ENCODE data around the gene DUS2. TPM values are rescaled to one million over a fixed set of nuclear protein-coding genes. Genes with fewer than 3 reads are reported as not detected.
"Not testable (repeated sequence)": the region's sequence is repeated elsewhere in the genome, so short reads cannot be mapped to it uniquely, and the experiment has no call there.

Gene DUS2
- total RNA-seq, 2 experiments from 2014 or later, result 21.1 to 25.2 TPM

GRCh38 chr16:67990018-67990386, 33.1 kb upstream of the DUS2 start:
- H3K27ac Mint-ChIP-seq, result peak overlapping the region; percentile 35
- no peaks in the 10 kb centered on the region for H3K36me3 Mint-ChIP-seq
- POLR2A ChIA-PET, result no interaction called here
- no peak for ATAC-seq (ENCODE audit: low read depth)
- H3K4me1 Mint-ChIP-seq, result peaks cover 15% of the 10 kb centered on the region
- H3K9me3 Mint-ChIP-seq, result no peaks in the 10 kb centered on the region
- no peak for DNase-seq
- no peak overlapping the region for H3K4me3 Mint-ChIP-seq
- H3K27me3 Mint-ChIP-seq, result no peaks in the 10 kb centered on the region

GRCh38 chr16:67992661-67993206, 30.4 kb upstream of the DUS2 start:
- Mint-ChIP-seq H3K9me3 (peaks cover 3% of the 10 kb centered on the region), H3K27me3 (no peaks in the 10 kb centered on the region), H3K27ac (peak overlapping the region; percentile 99), H3K4me3 (no peak overlapping the region), H3K4me1 (peaks cover 16% of the 10 kb centered on the region), H3K36me3 (peaks cover 6% of the 10 kb centered on the region)
- DNase-seq, result no peak
- ATAC-seq (ENCODE audit: low read depth), result no peak
- POLR2A ChIA-PET, result interaction anchor here (0.9 kb wide), 1 partner anchor 57 kb away, joined by 3 read pairs; no protein-coding TSS in a partner anchor

GRCh38 chr16:67993207-67994039, 29.7 kb upstream of the DUS2 start:
- POLR2A ChIA-PET, result interaction anchor here (0.8 to 1.2 kb wide), 4 partner anchors 9 to 30 kb away, joined by 3 to 7 read pairs (median 4); partner anchors contain the start of genes DDX28 and DUS2
- no peaks in the 10 kb centered on the region for H3K27me3 Mint-ChIP-seq
- peaks cover 16% of the 10 kb centered on the region for H3K4me1 Mint-ChIP-seq
- peak; percentile 92 for DNase-seq
- peak; percentile 86 for ATAC-seq (ENCODE audit: low read depth)
- peaks cover 3% of the 10 kb centered on the region for H3K9me3 Mint-ChIP-seq
- H3K27ac Mint-ChIP-seq, result peak overlapping the region; percentile 99
- peaks cover 8% of the 10 kb centered on the region for H3K36me3 Mint-ChIP-seq
- peak overlapping the region; percentile 87 for H3K4me3 Mint-ChIP-seq

GRCh38 chr16:67994040-67994408, 29.1 kb upstream of the DUS2 start:
- peak; percentile 24 for ATAC-seq (ENCODE audit: low read depth)
- Mint-ChIP-seq H3K4me3 (peak overlapping the region; percentile 87), H3K27ac (peak overlapping the region; percentile 99), H3K4me1 (peaks cover 20% of the 10 kb centered on the region)
- H3K27me3 Mint-ChIP-seq, H3K9me3 Mint-ChIP-seq, H3K36me3 Mint-ChIP-seq: not testable (repeated sequence)
- POLR2A ChIA-PET, result interaction anchor here (0.8 to 1.2 kb wide), 4 partner anchors 9 to 29 kb away, joined by 3 to 7 read pairs (median 4); partner anchors contain the start of genes DDX28 and DUS2
- peak; percentile 56 for DNase-seq

GRCh38 chr16:67995423-67995822, 27.7 kb upstream of the DUS2 start:
- Mint-ChIP-seq H3K27me3 (no peaks in the 10 kb centered on the region), H3K27ac (no peak overlapping the region), H3K36me3 (peaks cover 8% of the 10 kb centered on the region), H3K4me1 (peaks cover 34% of the 10 kb centered on the region), H3K9me3 (peaks cover 3% of the 10 kb centered on the region), H3K4me3 (no peak overlapping the region)
- POLR2A ChIA-PET, result interaction anchor here (0.6 to 1.3 kb wide), 2 partner anchors 37 to 50 kb away, joined by 3 to 4 read pairs; no protein-coding TSS in a partner anchor
- DNase-seq (no peak), ATAC-seq (ENCODE audit: low read depth) (no peak)

- Mint-ChIP-seq H3K4me3 (no peak overlapping the region), H3K27me3 (no peaks in the 10 kb centered on the region), H3K4me1 (peaks cover 37% of the 10 kb centered on the region), H3K36me3 (peaks cover 8% of the 10 kb centered on the region), H3K9me3 (peaks cover 3% of the 10 kb centered on the region), H3K27ac (no peak overlapping the region)
- POLR2A ChIA-PET, result interaction anchor here (0.6 to 1.0 kb wide), 5 partner anchors 10 to 193 kb away, joined by 3 to 5 read pairs (median 4); partner anchors contain the start of genes DDX28 and DUS2
- DNase-seq, result no peak
- no peak for ATAC-seq (ENCODE audit: low read depth)
Observed at GRCh38 chr16:67996666-67997065, 26.4 kb upstream of the DUS2 start.

- not testable (repeated sequence) for H3K27me3 Mint-ChIP-seq; DNase-seq; ATAC-seq (ENCODE audit: low read depth); H3K36me3 Mint-ChIP-seq; H3K9me3 Mint-ChIP-seq
- peak overlapping the region; percentile 58 for H3K4me3 Mint-ChIP-seq
- H3K27ac Mint-ChIP-seq, result peak overlapping the region; percentile 87
- POLR2A ChIA-PET, result interaction anchor here (0.7 to 8.9 kb wide), 19 partner anchors 8 to 312 kb away, joined by 3 to 76 read pairs (median 5); partner anchors contain the start of genes DDX28, DPEP2NB, DUS2 and NFATC3
- peaks cover 37% of the 10 kb centered on the region for H3K4me1 Mint-ChIP-seq
Observed at GRCh38 chr16:67998231-67998778, 24.8 kb upstream of the DUS2 start.

GRCh38 chr16:67998779-67999688, 24.1 kb upstream of the DUS2 start, which contains the start of gene DPEP2:
DPEP2 (minus strand) TSS chr16:67999484; CDS start chr16:67993212, 6,272 bp downstream.
- peak; percentile 65 for DNase-seq
- Mint-ChIP-seq H3K27ac (peak within 1 kb of the TSS; percentile 87), H3K4me1 (peaks cover 31% of the 10 kb centered on the region), H3K4me3 (peak within 1 kb of the TSS; percentile 58)
- H3K9me3 Mint-ChIP-seq, H3K36me3 Mint-ChIP-seq, H3K27me3 Mint-ChIP-seq: not testable (repeated sequence)
- peak; percentile 92 for ATAC-seq (ENCODE audit: low read depth)
- POLR2A ChIA-PET, result interaction anchor here (0.7 to 8.9 kb wide), 22 partner anchors 9 to 312 kb away, joined by 3 to 76 read pairs (median 5); partner anchors contain the start of genes DDX28, DPEP2NB, DUS2 and NFATC3

GRCh38 chr16:67999985-68000384, 23.1 kb upstream of the DUS2 start:
- Mint-ChIP-seq H3K27me3 (no peaks in the 10 kb centered on the region), H3K9me3 (peaks cover 3% of the 10 kb centered on the region), H3K4me3 (peak overlapping the region; percentile 58), H3K36me3 (peaks cover 8% of the 10 kb centered on the region), H3K4me1 (peaks cover 30% of the 10 kb centered on the region), H3K27ac (peak overlapping the region; percentile 87)
- peak; percentile 8 for ATAC-seq (ENCODE audit: low read depth)
- DNase-seq, result no peak
- POLR2A ChIA-PET, result interaction anchor here (0.7 to 8.9 kb wide), 5 partner anchors 23 to 87 kb away, joined by 3 to 76 read pairs (median 5); partner anchors contain the start of genes DDX28, DUS2 and SLC12A4

- H3K4me1 Mint-ChIP-seq, result peaks cover 27% of the 10 kb centered on the region
- POLR2A ChIA-PET, result interaction anchor here (0.7 to 8.9 kb wide), 4 partner anchors 22 to 82 kb away, joined by 3 to 76 read pairs (median 4); partner anchors contain the start of genes DDX28, DUS2 and SLC12A4
- H3K4me3 Mint-ChIP-seq, result no peak overlapping the region
- peak overlapping the region; percentile 87 for H3K27ac Mint-ChIP-seq
- peaks cover 8% of the 10 kb centered on the region for H3K36me3 Mint-ChIP-seq
- H3K27me3 Mint-ChIP-seq, result no peaks in the 10 kb centered on the region
- DNase-seq (no peak), ATAC-seq (ENCODE audit: low read depth) (no peak)
- peaks cover 3% of the 10 kb centered on the region for H3K9me3 Mint-ChIP-seq
Observed at GRCh38 chr16:68000450-68000849, 22.6 kb upstream of the DUS2 start.

GRCh38 chr16:68003031-68003430, 20.1 kb upstream of the DUS2 start:
- no peaks in the 10 kb centered on the region for H3K36me3 Mint-ChIP-seq
- POLR2A ChIA-PET, result interaction anchor here (0.7 to 8.9 kb wide), 3 partner anchors 20 to 234 kb away, joined by 3 to 76 read pairs (median 4); partner anchors contain the start of genes DDX28 and DUS2
- no peak overlapping the region for H3K27ac Mint-ChIP-seq
- H3K9me3 Mint-ChIP-seq, result no peaks in the 10 kb centered on the region
- peaks cover 32% of the 10 kb centered on the region for H3K4me1 Mint-ChIP-seq
- H3K27me3 Mint-ChIP-seq, result no peaks in the 10 kb centered on the region
- DNase-seq (no peak), ATAC-seq (ENCODE audit: low read depth) (no peak)
- H3K4me3 Mint-ChIP-seq, result no peak overlapping the region

- DNase-seq (no peak), ATAC-seq (ENCODE audit: low read depth) (no peak)
- no peak overlapping the region for H3K4me3 Mint-ChIP-seq
- no peaks in the 10 kb centered on the region for H3K36me3 Mint-ChIP-seq
- no peaks in the 10 kb centered on the region for H3K27me3 Mint-ChIP-seq
- POLR2A ChIA-PET, result interaction anchor here (0.9 to 8.9 kb wide), 3 partner anchors 7 to 17 kb away, joined by 3 to 76 read pairs (median 3); partner anchors contain the start of genes DDX28 and DUS2
- no peaks in the 10 kb centered on the region for H3K9me3 Mint-ChIP-seq
- H3K27ac Mint-ChIP-seq, result peak overlapping the region; percentile 81
- peaks cover 17% of the 10 kb centered on the region for H3K4me1 Mint-ChIP-seq
Observed at GRCh38 chr16:68005211-68005610, 17.9 kb upstream of the DUS2 start.

Measured in activated naive CD8-positive, alpha-beta T cell treated with anti-CD3 and anti-CD28 coated beads, Interleukin-2, amount 10 ng/mL, durations not matched to agents 7 days and 5 days (primary cell).